Esophagus muscularis mucosa (tissue), 4 donors: ENCODE data around the gene UGT1A5.
"Not testable (repeated sequence)": the region's sequence is repeated elsewhere in the genome, so short reads cannot be mapped to it uniquely, and the experiment has no call there.

Source experiments
- CTCF ChIP-seq, 3 experiments: fragments of 200-600 bp in 2 of 3; fragments of 450-650 bp in 1 of 3; sonication (generic) in 2 of 3; IDR thresholded peaks; one replicate each; pipeline ENCODE4 v1.5.1; 2017 to 2019; ENCODE audit warnings: antibody characterized with exemption in 3 of 3, mild to moderate bottlenecking in 2 of 3, moderate library complexity in 1 of 3
- EP300 ChIP-seq: sonication (generic); formaldehyde crosslinking; IDR thresholded peaks from one replicate; pipeline ENCODE4 v1.6.1; 2017; ENCODE audit warnings: antibody characterized with exemption
- POLR2A ChIP-seq: fragments of 450-650 bp; IDR thresholded peaks from one replicate; pipeline ENCODE4 v1.6.1; 2017; ENCODE audit warnings: antibody characterized with exemption, moderate library complexity, mild to moderate bottlenecking, low read depth

GRCh38 chr2:233736868-233737653 lies 24.4 kb downstream of the UGT1A5 start:
- TF ChIP-seq CTCF (IDR thresholded peaks at IDR 0.05); POLR2A; EP300: not testable (repeated sequence)
